DMS53 treated with DMSO at 0.1 percent for 48 hours (cell line): ENCODE data around the gene OR5AS1.
"Not testable (repeated sequence)": the region's sequence is repeated elsewhere in the genome, so short reads cannot be mapped to it uniquely, and the experiment has no call there.

Experiments
- DNase-seq: peaks from one replicate; lab custom pipeline; 2025; ENCODE audit not compliant: unreplicated experiment; lab: John Stamatoyannopoulos, UW

Gene OR5AS1

DNA sequence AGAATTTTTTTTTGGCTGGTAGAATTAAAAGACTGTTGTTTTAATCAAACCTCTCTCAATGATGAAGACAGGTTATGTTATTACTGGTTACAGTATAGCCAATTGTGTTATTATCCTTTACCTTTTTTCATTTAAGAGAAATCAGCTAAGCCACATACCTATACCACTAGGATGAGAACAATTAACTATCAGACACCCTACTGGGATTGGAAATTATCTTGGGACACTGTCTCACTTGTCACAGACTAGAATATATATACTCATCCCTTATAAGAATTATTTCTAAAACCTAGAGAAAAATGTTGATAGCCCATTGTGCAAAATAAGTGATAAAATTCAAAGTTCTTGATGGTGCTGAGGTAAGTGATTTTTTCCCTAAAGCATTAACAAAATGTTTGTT lies at the start of gene OR5AS1:
Gene OR5AS1 (plus strand): TSS at position 301 of the 400 bp plus-strand sequence. CDS start 2,765 bp downstream, outside the sequence.
- DNase-seq: no peak

DNA sequence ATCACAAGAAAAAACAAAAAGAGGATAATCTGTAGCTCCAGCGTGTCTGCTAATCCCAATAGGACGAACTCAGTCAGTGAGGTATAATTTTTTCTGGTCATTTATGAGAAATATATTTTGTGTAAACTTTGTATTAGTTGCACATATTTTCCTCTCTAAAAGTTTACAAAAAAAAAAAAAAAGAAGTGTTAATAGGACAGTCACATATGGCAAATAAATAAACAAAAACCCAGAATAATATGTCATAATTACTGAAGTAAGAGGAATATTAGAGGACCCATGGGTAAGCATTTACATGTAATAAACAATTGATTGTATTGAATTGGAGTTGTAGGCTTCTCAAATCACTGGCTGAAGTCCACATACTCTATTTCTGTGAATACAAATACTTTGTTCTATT lies 32.9 kb upstream of the OR5AS1 start, which contains the start of gene OR5F1:
Gene OR5F1 (minus strand): TSS at position 101 of the 400 bp plus-strand sequence. CDS start 0 bp downstream, at position 101.
- no peak for DNase-seq

DNA sequence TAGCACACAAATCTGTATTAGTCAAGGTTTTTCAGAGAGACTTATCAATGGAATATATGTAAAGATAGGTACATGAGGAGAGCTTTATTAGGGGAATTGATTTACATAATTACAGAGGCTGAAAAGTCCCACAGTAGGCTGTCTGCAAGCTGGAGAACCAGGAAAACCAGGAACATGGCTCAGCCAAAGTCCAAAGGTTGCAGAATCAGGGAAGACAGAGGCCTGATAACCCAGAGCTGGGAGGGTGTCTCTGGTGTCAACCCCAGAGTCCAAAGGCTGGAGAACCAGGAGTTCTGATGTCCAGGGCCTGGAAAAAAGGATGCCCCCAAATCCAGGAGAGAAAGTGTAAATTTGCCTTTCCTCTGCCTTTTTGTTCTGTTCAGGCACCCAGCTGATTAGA lies 16.7 kb upstream of the OR5AS1 start:
- no peak for DNase-seq

DNA sequence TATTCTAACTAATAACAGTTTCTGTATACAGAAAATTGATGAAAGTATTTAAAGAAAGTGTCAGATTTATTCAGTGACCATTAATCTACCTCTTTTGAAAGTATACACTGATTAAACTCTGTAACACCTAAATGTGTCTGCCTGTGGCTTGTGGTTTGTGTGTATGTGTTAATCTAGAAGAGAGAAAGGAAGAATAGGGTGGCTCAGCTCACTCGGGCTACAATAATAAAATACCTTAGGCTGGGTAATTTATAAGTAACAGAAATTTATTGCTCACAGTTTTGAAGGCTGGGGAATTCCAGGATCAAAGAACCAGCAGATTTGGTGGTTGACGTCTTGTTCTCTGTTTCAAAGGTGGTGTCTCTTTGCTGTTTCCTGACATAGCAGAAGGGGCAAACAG lies 13.6 kb upstream of the OR5AS1 start:
- DNase-seq: no peak

DNA sequence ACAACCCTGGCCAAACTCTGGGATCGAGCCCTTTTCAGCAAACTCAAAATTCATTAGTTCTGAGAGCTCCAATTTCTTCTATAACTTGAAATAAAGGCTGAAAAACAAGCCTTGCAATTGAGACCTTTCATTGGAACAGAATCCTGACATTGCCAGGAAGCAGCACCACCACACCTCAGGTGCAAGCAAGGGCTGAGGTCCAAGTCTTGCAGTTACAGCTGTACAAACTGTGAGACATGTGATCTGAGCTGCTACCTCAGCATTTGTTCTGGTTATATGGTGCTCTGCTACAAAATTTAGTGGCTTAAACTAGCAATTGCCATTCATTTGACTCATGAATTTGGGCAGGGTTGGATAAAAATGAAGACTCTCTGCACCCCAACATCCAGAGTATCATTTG lies 18.1 kb downstream of the OR5AS1 start:
- no peak for DNase-seq

DNA sequence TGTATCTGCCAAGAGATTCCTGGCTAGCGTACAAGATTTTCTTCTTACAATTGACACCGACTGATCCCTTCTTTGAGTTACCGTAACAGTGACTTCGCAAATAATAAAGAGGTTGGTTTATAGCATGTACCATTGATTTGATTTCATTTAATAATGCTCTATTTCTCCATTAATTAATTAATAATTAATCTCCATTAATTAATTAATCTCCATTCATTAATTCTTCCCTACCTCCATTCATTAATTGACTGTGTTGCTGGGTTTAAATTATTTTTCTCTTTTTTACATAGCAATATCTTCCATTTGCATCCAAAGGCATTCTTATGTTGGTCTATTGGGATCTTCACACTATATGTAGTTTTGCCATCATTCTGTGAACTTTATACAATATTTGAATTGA lies 21.0 kb downstream of the OR5AS1 start:
- no peak for DNase-seq

DNA sequence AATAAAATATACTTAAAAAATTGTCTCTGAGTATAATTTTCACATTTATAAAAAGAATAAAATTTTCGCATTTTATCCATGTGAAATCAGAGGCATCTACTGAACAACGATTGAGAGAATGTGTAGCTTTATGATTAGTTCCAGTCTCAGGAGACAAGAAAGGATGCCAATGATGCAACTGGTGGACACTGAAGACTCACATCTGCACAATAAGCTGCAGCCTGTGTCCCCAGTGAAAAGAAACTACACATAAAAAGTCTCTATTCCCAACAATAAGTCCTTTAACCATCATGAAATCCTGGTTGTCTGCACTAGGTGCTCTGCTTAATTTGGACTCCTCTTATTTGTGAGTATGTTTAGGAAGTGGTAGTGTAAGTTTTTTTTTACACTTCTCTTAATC lies 22.0 kb downstream of the OR5AS1 start:
- DNase-seq: no peak

DNA sequence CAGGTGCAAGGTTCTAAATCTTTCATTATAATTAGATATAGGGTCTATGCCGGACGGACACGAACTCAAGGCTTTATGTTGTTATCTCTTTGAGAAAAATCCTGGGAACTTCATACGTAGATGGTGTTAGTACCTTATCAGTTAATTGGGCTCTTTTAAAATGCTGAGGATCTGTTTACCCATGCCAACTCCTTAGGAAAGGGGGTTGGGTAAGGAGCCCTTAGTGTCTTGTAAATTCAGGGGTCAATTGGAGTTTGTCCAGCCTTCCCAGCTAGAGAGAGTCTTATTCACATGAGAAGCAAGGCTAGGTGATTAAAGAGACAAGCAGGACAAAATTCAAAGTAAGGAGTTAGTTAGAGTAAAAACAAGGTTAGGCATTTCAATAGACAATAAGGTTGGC lies 28.9 kb downstream of the OR5AS1 start:
- DNase-seq: not testable (repeated sequence)

DNA sequence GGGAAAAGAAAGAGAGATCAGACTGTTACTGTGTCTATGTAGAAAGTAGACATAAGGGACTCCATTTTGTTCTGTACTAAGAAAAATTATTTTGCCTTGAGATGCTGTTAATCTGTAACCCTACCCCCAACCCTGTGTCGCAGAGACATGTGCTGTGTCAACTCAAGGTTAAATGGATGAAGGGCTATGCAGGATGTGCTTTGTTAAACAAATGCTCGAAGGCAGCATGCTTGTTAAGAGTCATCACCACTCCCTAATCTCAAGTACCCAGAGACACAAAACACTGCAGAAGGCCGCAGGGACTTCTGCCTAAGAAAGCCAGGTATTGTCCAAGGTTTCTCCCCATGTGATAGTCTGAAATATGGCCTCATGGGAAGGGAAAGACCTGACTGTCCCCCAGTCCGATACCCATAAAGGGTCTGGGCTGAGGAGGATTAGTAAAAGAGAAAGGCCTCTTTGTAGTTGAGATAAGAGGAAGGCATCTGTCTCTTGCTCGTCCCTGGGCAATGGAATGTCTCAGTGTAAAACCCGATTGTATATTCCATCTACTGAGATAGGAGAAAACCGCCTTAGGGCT lies 30.3 kb downstream of the OR5AS1 start:
- not testable (repeated sequence) for DNase-seq

DNA sequence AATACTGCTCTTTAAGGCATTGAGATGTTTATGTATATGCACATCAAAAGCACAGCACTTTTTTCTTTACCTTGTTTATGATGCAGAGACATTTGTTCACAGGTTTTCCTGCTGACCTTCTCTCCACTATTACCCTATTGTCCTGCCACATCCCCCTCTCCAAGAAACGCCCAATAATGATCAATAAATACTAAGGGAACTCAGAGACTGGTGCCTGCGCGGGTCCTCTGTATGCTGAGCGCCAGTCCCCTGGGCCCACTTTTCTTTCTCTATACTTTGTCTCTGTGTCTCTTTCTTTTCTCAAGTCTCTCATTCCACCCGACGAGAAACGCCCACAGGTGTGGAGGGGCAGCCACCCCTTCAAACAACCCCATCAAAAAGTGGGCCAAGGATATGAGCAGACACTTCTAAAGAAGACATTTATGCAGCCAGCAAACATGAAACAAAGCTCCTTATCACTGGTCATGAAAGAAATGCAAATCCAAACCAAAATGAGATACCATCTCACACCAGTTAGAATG lies 30.9 kb downstream of the OR5AS1 start:
- DNase-seq: not testable (repeated sequence)

DNA sequence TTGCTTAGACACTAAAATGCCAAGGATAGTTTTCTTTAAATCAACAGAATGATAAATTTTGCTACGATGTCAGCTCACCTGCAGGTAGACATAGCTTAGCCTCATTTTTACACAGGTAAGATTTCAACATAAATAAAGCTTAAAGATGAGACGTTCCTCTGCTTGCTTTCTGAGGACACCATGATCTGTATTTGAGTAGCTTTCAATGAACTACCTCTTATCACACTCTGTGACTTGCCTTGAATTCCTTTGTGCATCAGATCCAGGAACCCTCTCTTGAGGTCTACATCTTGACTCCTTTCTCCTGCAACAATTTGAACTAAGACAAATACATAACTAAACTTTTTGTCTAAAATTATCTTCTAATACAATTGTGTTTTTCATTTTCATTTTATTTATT lies 39.5 kb downstream of the OR5AS1 start:
- DNase-seq: no peak
